Measurements from ENCODE around the gene EFCAB8.

EFCAB8 gene

GRCh38 chr20:32858701-32859372, at the start of gene EFCAB8:
Gene EFCAB8, plus strand, starts transcription at chr20:32858923. Its CDS starts 4,870 bp downstream, at chr20:32863793.
- H3K4me3 ChIP-seq (ENCODE audit: low read length) = no peak within 1 kb of the TSS
- no peak for DNase-seq (ENCODE audit: low read depth)
- TF ChIP-seq, protein P1, sequence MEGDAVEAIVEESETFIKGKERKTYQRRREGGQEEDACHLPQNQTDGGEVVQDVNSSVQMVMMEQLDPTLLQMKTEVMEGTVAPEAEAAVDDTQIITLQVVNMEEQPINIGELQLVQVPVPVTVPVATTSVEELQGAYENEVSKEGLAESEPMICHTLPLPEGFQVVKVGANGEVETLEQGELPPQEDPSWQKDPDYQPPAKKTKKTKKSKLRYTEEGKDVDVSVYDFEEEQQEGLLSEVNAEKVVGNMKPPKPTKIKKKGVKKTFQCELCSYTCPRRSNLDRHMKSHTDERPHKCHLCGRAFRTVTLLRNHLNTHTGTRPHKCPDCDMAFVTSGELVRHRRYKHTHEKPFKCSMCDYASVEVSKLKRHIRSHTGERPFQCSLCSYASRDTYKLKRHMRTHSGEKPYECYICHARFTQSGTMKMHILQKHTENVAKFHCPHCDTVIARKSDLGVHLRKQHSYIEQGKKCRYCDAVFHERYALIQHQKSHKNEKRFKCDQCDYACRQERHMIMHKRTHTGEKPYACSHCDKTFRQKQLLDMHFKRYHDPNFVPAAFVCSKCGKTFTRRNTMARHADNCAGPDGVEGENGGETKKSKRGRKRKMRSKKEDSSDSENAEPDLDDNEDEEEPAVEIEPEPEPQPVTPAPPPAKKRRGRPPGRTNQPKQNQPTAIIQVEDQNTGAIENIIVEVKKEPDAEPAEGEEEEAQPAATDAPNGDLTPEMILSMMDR (conservative IDR thresholded peaks at IDR 0.05; ENCODE audit: low read length) = no peak

DNA sequence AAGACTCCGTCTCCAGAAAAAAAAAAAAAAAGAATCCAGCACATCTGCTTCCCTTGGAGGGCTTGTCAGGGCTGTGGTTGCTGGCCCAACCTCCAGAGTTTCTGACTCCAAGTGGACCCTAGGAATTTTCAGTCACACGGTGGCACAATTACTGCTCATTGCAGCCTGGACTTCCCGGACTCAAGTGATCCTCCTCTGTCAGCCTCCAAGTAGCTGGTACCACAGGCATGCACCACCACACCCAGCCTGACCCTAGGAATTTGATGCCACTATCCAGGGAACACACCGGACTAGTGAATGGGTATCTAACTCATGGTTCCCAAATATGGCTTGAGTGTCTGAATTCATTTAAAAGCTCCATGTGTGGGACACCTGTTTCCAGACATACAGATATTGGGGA, 48.8 kb upstream of the EFCAB8 start:
- TF ChIP-seq, protein P1 (conservative IDR thresholded peaks at IDR 0.05; ENCODE audit: low read length) = no peak
- H3K4me3 ChIP-seq (ENCODE audit: low read length) = no peak overlapping the region
- DNase-seq (ENCODE audit: low read depth) = peak; percentile 11

DNA sequence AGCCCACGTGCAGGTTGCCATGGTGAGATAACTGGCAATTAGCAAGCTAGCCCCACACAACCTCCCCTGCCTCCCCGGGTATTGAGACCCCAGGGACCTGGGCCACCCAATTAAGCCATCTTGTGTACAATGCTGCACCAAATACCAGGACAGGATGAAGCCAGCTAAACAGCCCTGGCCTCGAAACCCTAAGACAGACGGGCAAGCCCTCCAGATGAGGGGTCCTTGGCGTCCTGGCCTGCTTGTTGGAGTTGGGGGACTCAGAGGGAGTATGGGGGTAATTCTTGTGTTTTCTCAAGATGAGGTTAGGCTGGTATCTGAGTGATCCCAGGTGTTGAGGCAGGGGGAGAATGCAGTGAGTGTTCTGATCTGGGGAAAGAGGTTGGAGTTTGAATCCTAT, 47.8 kb upstream of the EFCAB8 start:
- TF ChIP-seq, protein P1 (conservative IDR thresholded peaks at IDR 0.05; ENCODE audit: low read length) = no peak
- DNase-seq (ENCODE audit: low read depth) = no peak
- no peak overlapping the region for H3K4me3 ChIP-seq (ENCODE audit: low read length)

DNA sequence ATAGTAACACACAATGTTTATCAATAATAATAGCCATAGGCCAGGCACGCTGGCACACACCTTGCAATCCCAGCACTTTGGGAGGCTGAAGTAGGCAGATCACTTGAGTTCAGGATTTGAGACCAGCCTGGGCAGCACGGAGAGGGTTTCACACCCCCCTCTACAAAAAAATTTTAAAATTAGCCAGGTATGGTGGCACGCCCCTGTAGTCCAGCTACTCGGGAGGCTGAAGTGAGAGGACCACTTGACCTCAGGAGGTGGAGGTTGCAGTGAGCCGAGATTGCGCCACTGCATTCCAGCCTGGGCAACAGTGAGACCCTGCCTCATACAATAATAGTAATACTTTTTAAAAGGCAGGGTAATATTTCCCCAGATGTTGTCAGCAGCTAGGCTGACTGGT, 46.8 kb upstream of the EFCAB8 start:
- TF ChIP-seq, protein P1 (conservative IDR thresholded peaks at IDR 0.05; ENCODE audit: low read length) = no peak
- no peak for DNase-seq (ENCODE audit: low read depth)
- H3K4me3 ChIP-seq (ENCODE audit: low read length) = no peak overlapping the region

DNA sequence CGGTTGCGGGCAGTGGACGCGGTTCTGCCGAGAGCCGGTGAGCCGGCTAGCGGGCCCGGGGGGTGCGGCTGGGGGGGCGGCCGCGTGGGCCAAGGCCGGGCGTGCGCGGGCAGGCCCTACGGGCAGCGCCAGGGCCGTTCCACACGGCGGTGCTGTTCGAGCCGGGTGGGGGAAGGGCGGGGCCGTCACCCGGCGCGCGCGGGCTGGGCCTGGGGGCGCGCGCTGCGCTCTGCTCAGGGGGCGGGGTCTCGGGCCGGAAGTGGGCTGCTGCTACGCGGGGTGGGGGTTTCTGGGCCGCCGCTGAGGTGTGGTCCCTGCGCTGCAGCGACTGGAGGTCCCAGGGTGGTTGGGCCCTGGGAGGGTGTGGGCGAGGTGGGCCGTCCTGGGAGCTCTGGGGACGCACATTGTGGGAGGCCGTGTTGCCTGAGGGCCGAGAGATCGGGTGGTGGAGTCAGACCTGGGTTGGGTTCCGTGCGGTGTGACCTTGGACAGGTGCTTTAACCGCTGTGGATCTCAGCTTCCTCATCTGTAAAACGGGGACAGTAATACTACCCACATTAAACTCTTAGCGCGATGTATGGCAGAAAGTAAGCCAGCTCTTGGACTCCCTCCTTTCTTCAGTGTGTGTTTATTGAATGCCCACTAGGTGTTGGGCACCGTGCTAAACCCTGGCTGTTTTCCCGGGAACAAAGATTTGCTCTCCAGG, 38.6 kb upstream of the EFCAB8 start:
- peak; percentile 58 for DNase-seq (ENCODE audit: low read depth)
- peak overlapping the region; percentile 96 for H3K4me3 ChIP-seq (ENCODE audit: low read length)
- TF ChIP-seq, protein P1 (conservative IDR thresholded peaks at IDR 0.05; ENCODE audit: low read length) = peak; percentile 23

DNA sequence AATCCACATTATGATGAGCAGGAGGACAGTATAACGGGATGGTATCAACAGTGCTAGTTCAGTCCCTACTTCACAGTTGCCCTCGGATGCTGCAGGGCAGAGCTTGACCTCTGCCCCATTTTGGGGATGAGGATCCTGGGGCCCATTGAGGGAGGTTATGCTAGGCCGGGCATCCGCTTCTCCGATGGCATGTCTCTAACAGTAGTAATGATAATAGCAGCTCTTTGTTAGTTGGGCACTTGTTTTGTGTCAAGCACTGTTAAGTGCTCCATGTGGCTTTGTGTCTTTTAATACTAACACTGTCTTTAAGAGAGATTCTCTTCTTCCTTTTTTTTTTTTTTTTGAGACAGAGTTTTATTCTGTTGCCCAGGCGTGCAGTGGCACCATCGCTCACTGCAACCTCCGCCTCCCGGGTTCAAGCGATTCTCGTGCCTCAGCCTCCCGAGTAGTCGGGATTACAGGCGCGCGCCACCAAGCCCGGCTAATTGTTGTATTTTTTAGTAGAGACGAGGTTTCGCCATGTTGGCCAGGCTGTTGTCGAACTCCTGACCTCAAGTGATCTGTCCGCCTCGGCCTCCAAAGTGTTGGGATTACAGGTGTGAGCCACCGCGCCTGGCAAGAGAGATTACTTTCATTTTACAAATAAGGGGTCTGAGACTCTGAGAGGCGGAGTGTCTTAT, 37.9 kb upstream of the EFCAB8 start:
- peak; percentile 11 for DNase-seq (ENCODE audit: low read depth)
- TF ChIP-seq, protein P1 (conservative IDR thresholded peaks at IDR 0.05; ENCODE audit: low read length) = no peak
- peak overlapping the region; percentile 96 for H3K4me3 ChIP-seq (ENCODE audit: low read length)
